Measurements from ENCODE around the gene POU3F3.

POU3F3 gene

GRCh38 chr2:104853534-104854497 lies at the start of gene POU3F3:
Gene POU3F3, plus strand, starts transcription at chr2:104854115. Its CDS starts 1,396 bp downstream, at chr2:104855511.
- no peak for DNase-seq

GRCh38 chr2:104804148-104804890 lies 49.6 kb upstream of the POU3F3 start:
- no peak for DNase-seq

- DNase-seq, result peak; percentile 21
Observed at GRCh38 chr2:104812286-104812685, 41.6 kb upstream of the POU3F3 start.

- no peak for DNase-seq
Observed at GRCh38 chr2:104816143-104816542, 37.8 kb upstream of the POU3F3 start.

GRCh38 chr2:104818264-104818663 lies 35.7 kb upstream of the POU3F3 start:
- DNase-seq, result no peak

GRCh38 chr2:104820126-104820525 lies 33.8 kb upstream of the POU3F3 start:
- no peak for DNase-seq

GRCh38 chr2:104825124-104825865 lies 28.6 kb upstream of the POU3F3 start:
- DNase-seq, result no peak

- DNase-seq, result no peak
Observed at GRCh38 chr2:104826016-104826415, 27.9 kb upstream of the POU3F3 start.

- no peak for DNase-seq
Observed at GRCh38 chr2:104831742-104832141, 22.2 kb upstream of the POU3F3 start.

GRCh38 chr2:104834431-104835153 lies 19.3 kb upstream of the POU3F3 start:
- no peak for DNase-seq

GRCh38 chr2:104836265-104836664 lies 17.6 kb upstream of the POU3F3 start:
- no peak for DNase-seq

GRCh38 chr2:104836841-104837240 lies 17.1 kb upstream of the POU3F3 start:
- DNase-seq, result no peak

GRCh38 chr2:104840156-104840555 lies 13.8 kb upstream of the POU3F3 start:
- DNase-seq, result no peak

- DNase-seq, result no peak
Observed at GRCh38 chr2:104840893-104841585, 12.9 kb upstream of the POU3F3 start.

- DNase-seq, result no peak
Observed at GRCh38 chr2:104841744-104842143, 12.2 kb upstream of the POU3F3 start.

GRCh38 chr2:104844807-104845551 lies 8.9 kb upstream of the POU3F3 start:
- DNase-seq, result no peak

- no peak for DNase-seq
Observed at GRCh38 chr2:104845552-104845931, 8.4 kb upstream of the POU3F3 start.

GRCh38 chr2:104845946-104846785 lies 7.7 kb upstream of the POU3F3 start:
- no peak for DNase-seq

- no peak for DNase-seq
Observed at GRCh38 chr2:104846786-104847585, 6.9 kb upstream of the POU3F3 start.
